Suppressor macrophage treated with lipopolysaccharide for 4 hours (primary cell): ENCODE results near the gene FCMR.
"Not testable (repeated sequence)": the region's sequence is repeated elsewhere in the genome, so short reads cannot be mapped to it uniquely, and the experiment has no call there.

ENCODE experiments used
- DNase-seq: peaks from one replicate; pipeline ENCODE4 v3.0.0-alpha.2; 2020

Gene FCMR

GRCh38 chr1:206867239-206867638, 54.5 kb downstream of the FCMR start:
- DNase-seq: no peak

- no peak for DNase-seq
Observed at GRCh38 chr1:206866062-206866461, 55.7 kb downstream of the FCMR start.

GRCh38 chr1:206864939-206865671, 56.6 kb downstream of the FCMR start, which contains the start of gene IL20:
TSS of gene IL20 (plus strand) at chr1:206865623. CDS start at chr1:206865853, 230 bp downstream.
- peak; percentile 84 for DNase-seq

- no peak for DNase-seq
Observed at GRCh38 chr1:206863266-206863665, 58.5 kb downstream of the FCMR start.

GRCh38 chr1:206860165-206860564, 61.6 kb downstream of the FCMR start:
- no peak for DNase-seq

GRCh38 chr1:206859082-206859521, 62.6 kb downstream of the FCMR start:
- DNase-seq: peak; percentile 86

GRCh38 chr1:206856674-206857464, 64.9 kb downstream of the FCMR start:
- DNase-seq: no peak

- DNase-seq: peak; percentile 18
Observed at GRCh38 chr1:206855859-206856258, 65.9 kb downstream of the FCMR start.

GRCh38 chr1:206854401-206855129, 67.2 kb downstream of the FCMR start:
- peak; percentile 14 for DNase-seq

- not testable (repeated sequence) for DNase-seq
Observed at GRCh38 chr1:206853696-206854095, 68.0 kb downstream of the FCMR start.
